Hepatocyte (in vitro differentiated cells): Measurements from ENCODE around the gene NANOGP8. TPM values are rescaled to one million over a fixed set of nuclear protein-coding genes. Genes with fewer than 3 reads are reported as not detected.
"Not testable (repeated sequence)": the region's sequence is repeated elsewhere in the genome, so short reads cannot be mapped to it uniquely, and the experiment has no call there.

Experiments
- DNase-seq: peaks from one replicate; pipeline ENCODE4 v3.0.0-alpha.2; 2016; ENCODE audit warnings: low spot score
- H2AFZ ChIP-seq: fragments of 200-600 bp; sonication (generic); 2 replicates; pipeline ENCODE4 v1.6.0; 2016; ENCODE audit warnings: antibody characterized with exemption, mild to moderate bottlenecking
- H3K27ac ChIP-seq: fragments of 200-600 bp; sonication (generic); 2 replicates; pipeline ENCODE4 v1.5.1; 2016; ENCODE audit warnings: mild to moderate bottlenecking
- H3K27me3 ChIP-seq: fragments of 200-600 bp; sonication (generic); 2 replicates; pipeline ENCODE4 v1.6.1; 2016
- H3K36me3 ChIP-seq: fragments of 200-600 bp; sonication (generic); replicated peaks from 2 replicates; pipeline ENCODE4 v1.5.1; 2016; ENCODE audit warnings: low read depth; ENCODE audit not compliant: insufficient read depth
- H3K4me1 ChIP-seq: fragments of 200-600 bp; sonication (generic); 2 replicates; pipeline ENCODE4 v1.5.1; 2016; ENCODE audit warnings: mild to moderate bottlenecking, moderate library complexity; ENCODE audit not compliant: insufficient read depth
- H3K4me2 ChIP-seq: fragments of 200-600 bp; sonication (generic); 2 replicates; pipeline ENCODE4 v1.6.0; 2016
- H3K4me3 ChIP-seq: fragments of 200-600 bp; sonication (generic); 2 replicates; pipeline ENCODE4 v1.5.1; 2016; ENCODE audit warnings: mild to moderate bottlenecking
- H3K79me2 ChIP-seq: fragments of 200-600 bp; sonication (generic); 2 replicates; pipeline ENCODE4 v1.6.0; 2017; ENCODE audit warnings: mild to moderate bottlenecking
- H3K9me2 ChIP-seq: fragments of 200-600 bp; sonication (generic); replicated peaks from 2 replicates; pipeline ENCODE4 v1.6.0; 2017; ENCODE audit warnings: mild to moderate bottlenecking; ENCODE audit not compliant: insufficient read depth
- H3K9me3 ChIP-seq: fragments of 200-600 bp; sonication (generic); 2 replicates; pipeline ENCODE4 v1.5.1; 2016; ENCODE audit warnings: low read depth, mild to moderate bottlenecking
- H4K20me1 ChIP-seq: fragments of 200-600 bp; sonication (generic); 2 replicates; pipeline ENCODE4 v1.6.0; 2016; ENCODE audit warnings: mild to moderate bottlenecking; ENCODE audit not compliant: insufficient read depth, poor library complexity, severe bottlenecking
- CTCF ChIP-seq: fragments of 200-600 bp; sonication (generic); IDR thresholded peaks from 2 replicates; pipeline ENCODE4 v1.5.1; 2016; ENCODE audit warnings: antibody characterized with exemption, mild to moderate bottlenecking; ENCODE audit not compliant: poor library complexity
- EZH2 ChIP-seq: fragments of 200-600 bp; sonication (generic); IDR thresholded peaks from 2 replicates; pipeline ENCODE4 v1.6.1; 2016; ENCODE audit warnings: antibody characterized with exemption, mild to moderate bottlenecking, borderline replicate concordance
- EZH2phosphoT487 ChIP-seq: fragments of 200-600 bp; sonication (generic); IDR thresholded peaks from one replicate; pipeline ENCODE4 v1.6.1; 2018; ENCODE audit warnings: antibody characterized with exemption, mild to moderate bottlenecking, low read depth, moderate library complexity; ENCODE audit not compliant: unreplicated experiment, severe bottlenecking
- WGBS: methylation state at CpG from one replicate; pipeline ENCODE4 v1.1.6; 2016; ENCODE audit warnings: low lambda C conversion rate; ENCODE audit errors: missing lambda C conversion rate; 5-methylcytosine and 5-hydroxymethylcytosine counted together
- polyA plus RNA-seq: library from polyadenylated mRNA; unstranded; fragments of >200 nt; fragmentation: Nextera tagmentation; extraction: Ambion mirVana; gene quantifications from 2 replicates; pipeline ENCODE4 v1.2.1, GENCODE V29; 2016
- total RNA-seq: library from RNA; depleted of rRNA; stranded (reverse); fragments of >200 nt; gene quantifications from 2 replicates; pipeline ENCODE4 v1.2.3, GENCODE V29; 2014

The NANOGP8 gene
- total RNA-seq (not detected in 2 replicates), polyA plus RNA-seq (0.59 TPM in 1 of 2 replicates, not detected in the other)

GRCh38 chr15:35085176-35085919 is at the start of gene NANOGP8:
TSS of gene NANOGP8 (minus strand) at chr15:35085295. CDS start at chr15:35085110, 185 bp downstream.
- H3K9me3 ChIP-seq, H2AFZ ChIP-seq, H3K79me2 ChIP-seq, H3K4me1 ChIP-seq, H3K9me2 ChIP-seq, H3K4me3 ChIP-seq, H3K27me3 ChIP-seq, H4K20me1 ChIP-seq, H3K27ac ChIP-seq, H3K4me2 ChIP-seq, DNase-seq, H3K36me3 ChIP-seq: not testable (repeated sequence)
- 84% methylated on average over 8 of the region's 8 CpGs for WGBS

GRCh38 chr15:35134299-35134698 is 49.2 kb upstream of the NANOGP8 start:
- Histone ChIP-seq H2AFZ (no peak overlapping the region), H3K4me1 (peaks cover 3% of the 10 kb centered on the region), H3K9me3 (no peaks in the 10 kb centered on the region), H3K27ac (no peak overlapping the region), H3K4me2 (no peak overlapping the region), H3K4me3 (no peak overlapping the region), H3K9me2 (no peaks in the 10 kb centered on the region), H3K27me3 (no peaks in the 10 kb centered on the region), H3K79me2 (no peaks in the 10 kb centered on the region), H4K20me1 (no peaks in the 10 kb centered on the region), H3K36me3 (no peaks in the 10 kb centered on the region)
- DNase-seq, result no peak
- 83% methylated on average over 1 of the region's 1 CpG for WGBS
- no peak for TF ChIP-seq EZH2
- no peak for TF ChIP-seq CTCF
- no peak for TF ChIP-seq EZH2phosphoT487

- H3K36me3 ChIP-seq, result no peaks in the 10 kb centered on the region
- TF ChIP-seq CTCF (no peak), EZH2 (no peak), EZH2phosphoT487 (no peak)
- H2AFZ ChIP-seq, result no peak overlapping the region
- H3K4me2 ChIP-seq, result no peak overlapping the region
- peaks cover 3% of the 10 kb centered on the region for H3K4me1 ChIP-seq
- H3K79me2 ChIP-seq, result no peaks in the 10 kb centered on the region
- H3K4me3 ChIP-seq, result no peak overlapping the region
- no peaks in the 10 kb centered on the region for H4K20me1 ChIP-seq
- WGBS, result 68% methylated on average over 1 of the region's 1 CpG
- H3K27ac ChIP-seq, result no peak overlapping the region
- no peak for DNase-seq
- H3K9me2 ChIP-seq, result no peaks in the 10 kb centered on the region
- no peaks in the 10 kb centered on the region for H3K27me3 ChIP-seq
- no peaks in the 10 kb centered on the region for H3K9me3 ChIP-seq
These were observed 45.1 kb upstream of the NANOGP8 start for GRCh38 chr15:35130245-35130644.

GRCh38 chr15:35129361-35129760 is 44.3 kb upstream of the NANOGP8 start:
- no peak overlapping the region for H3K27ac ChIP-seq
- H3K79me2 ChIP-seq, result no peaks in the 10 kb centered on the region
- 86% methylated on average over 4 of the region's 4 CpGs for WGBS
- no peak for DNase-seq
- no peak overlapping the region for H3K4me3 ChIP-seq
- H3K36me3 ChIP-seq, result no peaks in the 10 kb centered on the region
- TF ChIP-seq EZH2phosphoT487, result no peak
- no peak for TF ChIP-seq EZH2
- no peak for TF ChIP-seq CTCF
- no peaks in the 10 kb centered on the region for H3K9me3 ChIP-seq
- H3K4me1 ChIP-seq, result peaks cover 3% of the 10 kb centered on the region
- no peaks in the 10 kb centered on the region for H3K27me3 ChIP-seq
- no peak overlapping the region for H3K4me2 ChIP-seq
- H2AFZ ChIP-seq, result no peak overlapping the region
- no peaks in the 10 kb centered on the region for H4K20me1 ChIP-seq
- H3K9me2 ChIP-seq, result no peaks in the 10 kb centered on the region
